ENCODE measurements around the gene TUBB2A.
"Not testable (repeated sequence)": the region's sequence is repeated elsewhere in the genome, so short reads cannot be mapped to it uniquely, and the experiment has no call there.

TUBB2A gene

GRCh38 chr6:3181105-3181504, 23.8 kb upstream of the TUBB2A start:
- DNase-seq (ENCODE audit: low read depth, low spot score), result no peak

DNA sequence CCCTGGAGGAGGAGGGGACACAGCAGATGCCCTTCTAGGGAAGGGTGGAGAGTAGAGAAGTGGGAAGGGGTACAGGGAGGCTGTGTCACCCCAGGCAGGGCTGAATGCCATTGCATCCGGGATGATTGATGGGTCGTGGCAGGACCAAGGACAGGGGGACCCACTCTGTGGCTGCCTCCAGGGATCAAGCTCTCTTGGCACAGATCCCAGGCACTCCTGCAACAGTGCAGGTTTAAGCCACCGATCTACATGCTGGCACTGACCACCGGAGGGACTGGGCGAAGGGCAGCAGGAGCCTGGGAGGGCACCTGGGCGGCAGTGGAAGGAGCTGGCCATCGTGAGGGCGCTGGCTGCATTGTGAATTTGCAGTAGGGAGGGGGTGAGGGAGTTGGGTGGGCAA, 22.6 kb upstream of the TUBB2A start:
- DNase-seq (ENCODE audit: low read depth, low spot score), result not testable (repeated sequence)

DNA sequence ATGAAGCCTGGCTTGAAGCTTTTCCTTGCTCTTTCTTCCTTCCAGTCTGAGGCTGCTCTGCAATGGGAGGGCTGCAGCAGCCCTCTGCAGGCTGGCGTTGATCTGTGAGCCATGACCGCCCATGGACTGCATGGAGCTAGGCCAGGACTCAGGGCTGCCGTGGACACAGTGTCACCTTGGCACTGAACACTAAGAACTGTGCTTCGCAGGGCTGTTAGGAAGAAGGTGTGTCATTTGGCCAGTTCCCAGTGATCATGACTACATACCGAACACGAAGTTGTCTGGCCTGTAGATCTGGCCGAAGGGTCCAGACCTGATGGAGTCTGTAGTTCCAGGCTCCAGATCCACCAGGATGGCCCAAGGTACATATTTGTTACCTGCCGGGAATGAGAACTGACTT, 21.3 kb upstream of the TUBB2A start:
- DNase-seq (ENCODE audit: low read depth, low spot score), result not testable (repeated sequence)

DNA sequence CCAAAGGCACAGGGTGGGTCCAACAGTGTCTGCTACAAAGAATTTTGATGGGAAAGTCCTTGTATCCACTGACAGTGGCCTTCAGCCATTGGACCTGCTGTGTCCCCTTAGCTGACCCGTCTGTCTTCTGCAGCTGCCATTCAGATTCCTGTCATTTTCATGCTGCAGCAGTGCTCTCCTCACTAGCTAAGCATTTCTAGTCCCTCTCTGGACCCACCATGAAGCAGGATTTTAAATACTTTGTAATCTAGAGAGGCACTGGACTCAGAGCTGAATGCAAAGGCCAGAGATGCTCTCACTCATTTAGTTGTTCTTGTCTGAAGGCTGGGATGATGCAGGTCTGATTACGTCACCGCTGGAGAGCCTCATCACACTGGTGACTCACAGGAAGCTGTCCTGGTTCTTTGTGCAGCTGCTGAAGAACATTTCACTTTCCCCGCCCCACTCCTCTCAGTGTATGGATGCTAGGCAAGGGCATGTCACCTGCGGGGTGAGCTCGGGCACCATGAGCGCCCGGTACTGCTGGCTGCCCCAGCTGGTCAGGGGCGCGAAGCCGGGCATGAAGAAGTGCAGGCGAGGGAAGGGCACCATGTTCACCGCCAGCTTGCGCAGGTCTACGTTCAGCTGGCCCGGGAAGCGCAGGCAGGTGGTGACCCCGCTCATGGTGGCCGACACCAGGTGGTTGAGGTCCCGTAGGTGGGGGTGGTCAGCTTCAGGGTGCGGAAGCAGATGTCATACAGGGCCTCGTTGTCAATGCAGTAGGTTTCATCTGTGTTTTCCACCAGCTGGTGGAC, 19.4 kb upstream of the TUBB2A start:
- DNase-seq (ENCODE audit: low read depth, low spot score), result no peak

DNA sequence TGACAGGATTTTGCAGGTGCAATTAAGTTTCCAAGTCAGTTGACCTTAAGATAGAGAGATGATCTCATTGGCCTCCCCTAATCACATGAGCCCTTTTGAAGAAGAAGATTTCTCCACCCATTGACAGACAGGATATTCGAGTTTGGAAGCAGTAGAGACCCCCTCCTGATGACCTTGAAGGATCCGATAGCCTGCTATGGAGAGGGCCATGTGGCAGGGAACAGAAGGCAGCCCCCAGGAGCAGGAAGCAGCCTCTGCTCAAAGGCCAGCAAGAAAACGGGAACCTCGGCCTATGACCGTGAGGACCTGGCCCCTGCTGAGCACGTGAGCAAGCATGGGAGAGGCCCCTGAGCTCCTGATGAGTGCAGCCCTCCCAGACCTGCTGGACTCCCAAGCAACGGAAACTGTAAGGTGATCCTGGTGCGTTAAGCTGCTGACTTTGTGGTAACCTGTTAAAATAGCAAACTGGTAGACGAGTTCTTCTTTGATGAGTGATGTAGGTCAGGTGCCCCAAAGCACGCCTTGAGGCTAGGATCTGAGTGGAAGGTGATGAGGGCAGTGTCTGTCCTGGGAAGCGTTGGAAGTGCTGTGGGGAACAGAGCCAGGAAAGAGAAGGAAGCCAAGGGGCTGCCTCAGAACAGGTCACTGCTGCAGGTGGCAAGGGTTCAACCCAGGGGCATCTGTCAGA, 18.5 kb upstream of the TUBB2A start:
- DNase-seq (ENCODE audit: low read depth, low spot score), result no peak

- DNase-seq (ENCODE audit: low read depth, low spot score), result not testable (repeated sequence)
Observed at GRCh38 chr6:3173636-3174089, 16.3 kb upstream of the TUBB2A start.

DNA sequence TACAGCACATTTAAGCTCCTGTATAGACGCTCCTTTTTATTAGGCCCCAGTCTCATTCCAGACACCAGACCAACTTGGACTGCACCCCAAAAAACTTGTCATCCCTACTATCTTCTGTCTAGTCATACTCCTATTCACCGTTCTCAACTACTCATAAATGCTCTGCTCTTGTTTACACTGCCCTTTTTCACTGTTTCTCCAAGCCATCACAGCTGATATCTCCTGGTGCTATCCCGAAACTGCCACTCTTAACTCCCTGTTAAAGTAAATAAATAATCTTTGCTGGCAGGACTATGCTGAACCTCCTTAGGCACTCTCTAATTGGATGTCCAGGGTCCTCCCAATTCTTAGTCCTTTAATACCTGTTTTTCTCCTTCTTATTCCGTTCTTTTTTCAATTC, 15.4 kb upstream of the TUBB2A start:
- not testable (repeated sequence) for DNase-seq (ENCODE audit: low read depth, low spot score)

DNA sequence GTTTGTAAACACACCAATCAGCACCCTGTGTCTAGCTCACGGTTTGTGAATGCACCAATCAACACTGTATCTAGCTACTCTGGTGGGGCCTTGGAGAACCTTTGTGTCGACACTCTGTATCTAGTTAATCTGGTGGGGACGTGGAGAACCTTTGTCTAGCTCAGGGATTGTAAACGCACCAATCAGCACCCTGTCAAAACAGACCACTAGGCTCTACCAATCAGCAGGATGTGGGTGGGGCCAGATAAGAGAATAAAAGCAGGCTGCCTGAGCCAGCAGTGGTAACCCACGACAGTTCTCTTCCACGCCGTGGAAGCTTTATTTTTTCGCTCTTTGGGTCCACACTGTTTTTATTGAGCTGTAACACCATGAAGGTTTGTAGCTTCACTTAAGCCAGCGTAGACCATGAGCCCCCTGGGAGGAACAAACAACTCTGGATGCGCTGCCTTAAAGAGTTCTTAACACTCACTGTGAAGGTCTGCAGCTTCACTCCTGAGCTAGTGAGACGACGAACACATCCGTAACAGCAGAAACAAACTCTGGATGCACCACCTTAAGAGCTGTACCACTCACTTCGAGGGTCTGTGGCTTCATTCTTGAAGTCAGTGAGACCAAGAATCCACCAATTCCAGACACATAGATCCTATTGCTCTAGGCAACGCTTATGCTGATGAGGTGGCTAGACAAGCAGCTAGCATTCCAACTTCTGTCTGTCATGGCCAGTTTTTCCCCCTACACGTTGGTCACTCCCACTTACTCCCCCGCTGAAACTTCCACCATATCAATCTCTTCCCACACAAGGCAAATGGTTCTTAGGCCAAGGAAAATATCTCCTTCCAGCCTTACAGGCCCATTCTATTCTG, 14.2 kb upstream of the TUBB2A start:
- DNase-seq (ENCODE audit: low read depth, low spot score), result not testable (repeated sequence)

GRCh38 chr6:3170676-3171075, 13.3 kb upstream of the TUBB2A start:
- DNase-seq (ENCODE audit: low read depth, low spot score), result not testable (repeated sequence)

GRCh38 chr6:3168046-3168445, 10.7 kb upstream of the TUBB2A start:
- DNase-seq (ENCODE audit: low read depth, low spot score), result not testable (repeated sequence)

GRCh38 chr6:3166535-3167225, 9.3 kb upstream of the TUBB2A start:
- DNase-seq (ENCODE audit: low read depth, low spot score), result not testable (repeated sequence)

GRCh38 chr6:3165631-3166534, 8.5 kb upstream of the TUBB2A start:
- no peak for DNase-seq (ENCODE audit: low read depth, low spot score)

- no peak for DNase-seq (ENCODE audit: low read depth, low spot score)
Observed at GRCh38 chr6:3164388-3164787, 7.0 kb upstream of the TUBB2A start.

DNA sequence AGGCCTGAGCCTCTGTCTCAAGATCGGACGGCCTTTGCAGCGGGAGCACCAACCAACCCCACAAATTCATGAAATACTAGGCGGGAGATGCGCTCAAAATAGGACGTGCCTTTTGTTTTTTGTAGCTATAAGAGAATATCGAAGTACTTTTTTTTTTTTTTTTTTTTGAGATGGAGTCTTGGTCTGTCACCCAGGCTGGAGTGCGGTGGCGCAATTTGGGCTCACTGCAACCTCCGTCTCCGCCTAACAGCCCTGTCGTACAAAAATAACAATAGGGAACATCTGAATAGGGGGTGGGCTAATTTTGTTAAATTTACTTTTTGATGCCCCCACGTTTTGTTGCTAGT, 5.9 kb upstream of the TUBB2A start:
- no peak for DNase-seq (ENCODE audit: low read depth, low spot score)

DNA sequence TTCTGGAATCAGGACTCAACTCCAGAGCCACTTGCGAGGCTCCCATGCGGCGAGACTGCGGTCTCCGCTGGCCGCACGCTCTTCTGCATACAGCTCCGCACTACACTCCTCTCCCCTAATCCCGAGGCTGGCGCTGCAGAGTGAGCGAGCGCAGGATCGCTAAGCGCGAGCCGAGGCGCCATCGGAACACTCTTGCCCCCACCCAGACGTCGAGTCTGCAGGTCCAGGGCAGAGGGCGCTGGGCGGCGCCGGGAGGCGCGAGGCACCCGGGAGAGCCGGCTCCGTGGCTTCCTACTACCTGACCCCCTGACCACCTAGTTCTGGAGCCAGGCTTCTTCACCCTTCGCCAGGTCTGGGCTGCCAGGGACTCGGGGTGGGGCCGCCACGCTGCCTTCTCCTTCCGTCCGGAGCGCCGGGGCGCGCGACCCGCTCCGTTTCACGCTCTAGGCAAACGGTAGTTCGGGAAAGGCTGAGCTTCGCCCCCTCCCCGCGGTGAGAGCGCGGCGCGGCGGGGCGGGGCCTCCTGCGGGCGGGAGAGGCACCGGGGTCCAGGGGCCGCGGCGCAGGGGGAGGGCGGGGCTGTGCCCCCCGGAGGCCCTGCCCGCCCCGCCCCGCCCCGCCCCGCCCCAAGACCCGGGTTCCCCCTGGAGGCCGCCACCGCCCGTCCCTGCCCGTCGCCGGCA, 5.4 kb upstream of the TUBB2A start:
- no peak for DNase-seq (ENCODE audit: low read depth, low spot score)

DNA sequence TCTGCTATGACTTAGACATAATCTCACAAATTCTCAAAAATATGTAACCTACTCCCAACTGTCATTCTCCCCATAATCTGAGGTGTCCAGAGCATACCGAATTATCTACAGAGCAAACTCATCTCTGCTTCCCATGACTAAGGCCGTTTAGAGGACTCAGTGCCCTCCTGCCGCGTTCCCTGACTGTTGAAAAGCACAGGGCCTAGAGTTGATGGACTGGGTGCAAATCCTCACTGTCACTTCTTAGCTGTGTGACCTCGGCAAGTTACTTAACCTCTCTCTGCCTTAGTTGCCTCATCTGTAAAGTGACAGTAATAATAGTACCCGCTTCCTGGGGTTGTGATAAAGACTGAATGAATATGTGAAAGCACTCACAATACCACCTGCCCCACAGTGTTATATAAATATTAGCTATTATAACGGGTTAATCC, 4.7 kb upstream of the TUBB2A start:
- no peak for DNase-seq (ENCODE audit: low read depth, low spot score)

DNA sequence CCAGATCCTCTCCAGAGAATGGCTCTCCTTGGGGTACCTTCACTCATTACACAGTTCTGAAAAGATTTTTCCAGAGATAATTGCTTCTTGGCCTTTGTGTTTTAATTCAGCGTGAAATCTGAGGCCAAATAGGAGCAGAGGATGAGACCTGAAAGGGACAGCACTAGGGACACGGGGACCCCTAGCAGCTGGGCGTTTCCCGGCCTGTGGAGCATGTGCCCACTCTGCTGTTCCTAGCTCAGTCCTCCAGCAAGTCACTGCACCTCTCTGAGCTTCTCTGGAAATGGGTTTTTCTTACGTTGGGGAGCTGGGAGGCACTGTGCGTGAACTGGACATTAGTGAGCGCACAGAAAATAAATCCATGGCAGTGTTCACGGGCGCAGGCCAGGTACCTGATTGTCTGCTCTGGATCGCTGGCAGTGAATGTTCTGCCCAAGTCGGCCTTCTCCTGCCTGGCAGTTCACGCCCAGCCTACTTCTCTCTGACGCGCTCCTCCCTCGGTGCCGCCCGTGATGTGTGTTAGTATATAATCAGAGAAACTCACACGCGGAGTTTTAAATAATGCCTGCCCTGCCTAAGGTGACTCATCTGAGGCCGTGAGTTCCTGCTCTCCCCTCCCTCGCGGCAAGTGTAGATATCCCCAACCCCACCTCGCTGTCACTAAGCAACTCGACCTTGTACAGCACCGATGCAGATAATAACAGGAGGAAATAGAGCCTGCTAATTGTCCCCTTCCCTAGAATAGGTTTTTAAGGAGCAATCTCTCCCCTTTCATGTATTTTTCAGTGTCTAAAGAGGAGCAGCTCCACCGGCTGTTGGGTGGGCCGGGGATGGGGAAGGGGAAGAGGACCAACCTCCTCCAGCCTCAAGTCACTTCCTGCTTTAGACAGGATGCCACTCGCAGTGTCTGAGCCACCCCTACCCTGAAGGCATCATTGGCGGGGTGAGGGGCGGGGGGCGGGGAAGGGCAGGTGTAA, 2.7 kb upstream of the TUBB2A start:
- no peak for DNase-seq (ENCODE audit: low read depth, low spot score)

All from smooth muscle cell of the brain vasculature (primary cell).